CMK (cell line): Measurements from ENCODE around the gene AMDHD2.
A peak's percentile ranks its signal among the peaks of the same experiment; 100 is the strongest.
"Not testable (repeated sequence)": the region's sequence is repeated elsewhere in the genome, so short reads cannot be mapped to it uniquely, and the experiment has no call there.

Source experiments
- DNase-seq: peaks from one replicate; pipeline ENCODE4 v3.0.0-alpha.2; 2010; ENCODE audit warnings: low read depth

The AMDHD2 gene, protein sequence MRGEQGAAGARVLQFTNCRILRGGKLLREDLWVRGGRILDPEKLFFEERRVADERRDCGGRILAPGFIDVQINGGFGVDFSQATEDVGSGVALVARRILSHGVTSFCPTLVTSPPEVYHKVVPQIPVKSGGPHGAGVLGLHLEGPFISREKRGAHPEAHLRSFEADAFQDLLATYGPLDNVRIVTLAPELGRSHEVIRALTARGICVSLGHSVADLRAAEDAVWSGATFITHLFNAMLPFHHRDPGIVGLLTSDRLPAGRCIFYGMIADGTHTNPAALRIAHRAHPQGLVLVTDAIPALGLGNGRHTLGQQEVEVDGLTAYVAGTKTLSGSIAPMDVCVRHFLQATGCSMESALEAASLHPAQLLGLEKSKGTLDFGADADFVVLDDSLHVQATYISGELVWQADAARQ

DNA sequence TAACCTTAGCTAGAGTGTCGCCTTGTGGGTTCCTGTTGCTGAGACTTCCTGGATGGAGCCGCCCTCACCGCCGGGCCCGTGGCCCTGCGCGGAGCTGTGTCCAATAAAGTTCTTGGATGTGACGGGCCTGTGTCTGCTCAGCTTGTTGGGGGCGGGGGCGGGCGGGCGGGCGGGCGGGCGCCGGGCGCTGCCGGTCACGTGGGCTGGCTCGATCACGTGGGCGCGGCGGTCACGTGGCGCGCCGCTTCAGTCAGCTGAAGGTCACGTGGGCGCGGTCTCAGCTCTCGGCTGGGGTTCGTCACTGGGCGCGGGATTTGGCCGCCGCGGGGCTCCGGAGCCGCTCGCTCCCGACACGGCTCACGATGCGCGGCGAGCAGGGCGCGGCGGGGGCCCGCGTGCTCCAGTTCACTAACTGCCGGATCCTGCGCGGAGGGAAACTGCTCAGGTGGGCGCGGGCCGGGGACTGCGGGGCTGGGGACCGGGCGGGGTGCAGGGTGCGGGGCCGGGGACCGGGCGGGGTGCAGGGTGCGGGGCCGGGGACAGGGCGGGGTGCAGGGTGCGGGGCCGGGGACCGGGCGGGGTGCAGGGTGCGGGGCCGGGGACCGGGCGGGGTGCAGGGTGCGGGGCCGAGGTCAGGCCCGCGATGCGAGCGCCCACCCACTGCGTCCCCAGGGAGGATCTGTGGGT lies at the start of gene AMDHD2:
TSS of gene AMDHD2 (plus strand) at position 275 of the 687 bp plus-strand sequence. CDS start at position 363, 88 bp downstream.
- DNase-seq: peak; percentile 60

DNA sequence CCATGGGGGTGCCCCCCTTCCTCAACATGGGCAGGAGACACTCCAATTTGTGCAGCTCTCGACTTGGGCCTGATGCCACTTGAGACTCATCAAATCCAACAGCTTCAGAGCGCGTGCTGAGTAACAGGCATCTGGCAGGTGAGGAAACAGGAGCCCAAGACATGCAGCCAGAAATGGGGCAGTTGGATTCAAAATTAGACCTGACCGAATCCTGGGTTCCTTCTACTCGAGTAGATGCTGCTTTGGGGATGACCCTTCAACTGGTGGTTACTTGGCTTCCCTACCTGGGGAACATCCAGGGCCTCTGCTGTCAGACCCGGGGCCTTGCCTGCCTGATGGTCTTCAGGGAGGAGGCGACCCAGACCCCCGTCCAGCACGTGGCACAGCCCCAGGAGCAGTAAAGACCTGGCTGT lies 49.6 kb upstream of the AMDHD2 start:
- no peak for DNase-seq

DNA sequence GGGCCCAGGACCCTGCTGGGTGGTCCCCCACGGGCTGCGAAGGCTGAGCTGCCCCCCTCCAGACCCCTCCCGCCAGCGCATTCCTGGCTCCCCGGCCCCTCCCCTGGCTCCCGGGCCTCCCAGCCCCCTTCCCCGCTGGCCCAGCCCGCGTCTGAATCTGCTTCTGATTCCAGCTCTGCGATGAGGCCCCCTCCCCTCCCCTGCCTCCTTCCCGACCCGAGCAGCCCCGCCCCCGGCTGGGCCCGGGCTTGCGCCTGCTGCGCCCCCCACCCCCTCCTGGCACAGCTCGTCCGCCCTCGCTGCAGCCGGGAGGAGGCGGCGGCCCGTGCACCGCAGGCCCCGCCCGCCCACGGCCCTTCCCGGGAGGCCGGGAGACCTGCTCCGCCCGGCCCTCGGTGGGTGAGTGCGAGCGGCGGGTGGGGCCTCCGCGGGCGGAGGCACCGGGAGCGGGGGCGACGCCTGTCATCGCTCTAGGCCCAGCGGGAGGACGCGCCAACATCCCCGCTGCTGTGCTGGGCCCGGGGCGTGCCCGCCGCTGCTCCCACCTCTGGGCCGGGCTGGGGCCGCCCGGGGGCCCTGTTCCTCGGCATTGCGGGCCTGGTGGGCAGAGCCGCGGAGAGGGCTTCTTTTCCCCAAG lies 49.0 kb upstream of the AMDHD2 start, which contains the start of gene NTN3:
TSS of gene NTN3 (plus strand) at position 282 of the 637 bp plus-strand sequence. CDS start 405 bp downstream, outside the sequence.
- DNase-seq: no peak

DNA sequence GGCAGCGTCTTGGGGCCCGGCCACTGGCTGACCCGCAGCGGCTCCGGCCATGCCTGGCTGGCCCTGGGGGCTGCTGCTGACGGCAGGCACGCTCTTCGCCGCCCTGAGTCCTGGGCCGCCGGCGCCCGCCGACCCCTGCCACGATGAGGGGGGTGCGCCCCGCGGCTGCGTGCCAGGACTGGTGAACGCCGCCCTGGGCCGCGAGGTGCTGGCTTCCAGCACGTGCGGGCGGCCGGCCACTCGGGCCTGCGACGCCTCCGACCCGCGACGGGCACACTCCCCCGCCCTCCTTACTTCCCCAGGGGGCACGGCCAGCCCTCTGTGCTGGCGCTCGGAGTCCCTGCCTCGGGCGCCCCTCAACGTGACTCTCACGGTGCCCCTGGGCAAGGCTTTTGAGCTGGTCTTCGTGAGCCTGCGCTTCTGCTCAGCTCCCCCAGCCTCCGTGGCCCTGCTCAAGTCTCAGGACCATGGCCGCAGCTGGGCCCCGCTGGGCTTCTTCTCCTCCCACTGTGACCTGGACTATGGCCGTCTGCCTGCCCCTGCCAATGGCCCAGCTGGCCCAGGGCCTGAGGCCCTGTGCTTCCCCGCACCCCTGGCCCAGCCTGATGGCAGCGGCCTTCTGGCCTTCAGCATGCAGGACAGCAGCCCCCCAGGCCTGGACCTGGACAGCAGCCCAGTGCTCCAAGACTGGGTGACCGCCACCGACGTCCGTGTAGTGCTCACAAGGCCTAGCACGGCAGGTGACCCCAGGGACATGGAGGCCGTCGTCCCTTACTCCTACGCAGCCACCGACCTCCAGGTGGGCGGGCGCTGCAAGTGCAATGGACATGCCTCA lies 48.3 kb upstream of the AMDHD2 start:
- no peak for DNase-seq

DNA sequence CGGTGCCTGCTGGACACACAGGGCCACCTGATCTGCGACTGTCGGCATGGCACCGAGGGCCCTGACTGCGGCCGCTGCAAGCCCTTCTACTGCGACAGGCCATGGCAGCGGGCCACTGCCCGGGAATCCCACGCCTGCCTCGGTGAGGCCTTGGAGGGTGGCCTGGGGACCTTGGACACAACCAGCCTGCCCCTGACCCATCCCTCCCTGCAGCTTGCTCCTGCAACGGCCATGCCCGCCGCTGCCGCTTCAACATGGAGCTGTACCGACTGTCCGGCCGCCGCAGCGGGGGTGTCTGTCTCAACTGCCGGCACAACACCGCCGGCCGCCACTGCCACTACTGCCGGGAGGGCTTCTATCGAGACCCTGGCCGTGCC lies 47.7 kb upstream of the AMDHD2 start:
- no peak for DNase-seq

DNA sequence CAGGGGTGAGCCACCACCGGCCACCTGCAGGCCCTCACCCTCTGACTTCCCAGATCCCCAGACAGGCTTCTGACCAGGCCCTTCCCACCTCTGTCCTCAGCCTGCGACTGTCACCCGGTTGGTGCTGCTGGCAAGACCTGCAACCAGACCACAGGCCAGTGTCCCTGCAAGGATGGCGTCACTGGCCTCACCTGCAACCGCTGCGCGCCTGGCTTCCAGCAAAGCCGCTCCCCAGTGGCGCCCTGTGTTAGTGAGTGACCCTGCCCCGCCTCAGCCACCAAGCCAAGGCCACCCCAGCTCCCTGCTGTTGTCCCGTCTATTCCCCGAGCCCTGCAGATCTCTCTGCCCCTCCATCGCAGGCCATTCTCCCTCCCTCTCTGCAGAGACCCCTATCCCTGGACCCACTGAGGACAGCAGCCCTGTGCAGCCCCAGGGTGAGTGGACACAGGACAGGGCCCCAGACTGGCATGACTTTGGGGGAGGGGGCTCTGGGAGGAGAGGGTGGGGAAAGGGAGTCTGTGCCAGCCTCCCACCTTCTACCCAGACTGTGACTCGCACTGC lies 47.2 kb upstream of the AMDHD2 start:
- DNase-seq: no peak

DNA sequence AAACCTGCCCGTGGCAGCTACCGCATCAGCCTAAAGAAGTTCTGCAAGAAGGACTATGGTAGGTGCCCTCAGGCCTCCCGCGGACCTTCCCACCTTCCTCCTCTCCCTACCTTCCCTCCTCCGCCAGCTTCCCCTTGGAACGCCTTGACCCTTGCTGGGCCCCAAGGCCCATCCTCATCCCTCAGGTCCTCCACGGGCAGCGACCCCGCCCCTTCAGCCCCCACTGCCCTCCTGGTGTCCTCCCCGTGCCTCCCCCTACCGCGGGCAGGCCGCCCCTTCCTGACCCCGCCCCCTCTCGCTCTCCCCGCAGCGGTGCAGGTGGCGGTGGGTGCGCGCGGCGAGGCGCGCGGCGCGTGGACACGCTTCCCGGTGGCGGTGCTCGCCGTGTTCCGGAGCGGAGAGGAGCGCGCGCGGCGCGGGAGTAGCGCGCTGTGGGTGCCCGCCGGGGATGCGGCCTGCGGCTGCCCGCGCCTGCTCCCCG lies 46.7 kb upstream of the AMDHD2 start:
- DNase-seq: peak; percentile 72

DNA sequence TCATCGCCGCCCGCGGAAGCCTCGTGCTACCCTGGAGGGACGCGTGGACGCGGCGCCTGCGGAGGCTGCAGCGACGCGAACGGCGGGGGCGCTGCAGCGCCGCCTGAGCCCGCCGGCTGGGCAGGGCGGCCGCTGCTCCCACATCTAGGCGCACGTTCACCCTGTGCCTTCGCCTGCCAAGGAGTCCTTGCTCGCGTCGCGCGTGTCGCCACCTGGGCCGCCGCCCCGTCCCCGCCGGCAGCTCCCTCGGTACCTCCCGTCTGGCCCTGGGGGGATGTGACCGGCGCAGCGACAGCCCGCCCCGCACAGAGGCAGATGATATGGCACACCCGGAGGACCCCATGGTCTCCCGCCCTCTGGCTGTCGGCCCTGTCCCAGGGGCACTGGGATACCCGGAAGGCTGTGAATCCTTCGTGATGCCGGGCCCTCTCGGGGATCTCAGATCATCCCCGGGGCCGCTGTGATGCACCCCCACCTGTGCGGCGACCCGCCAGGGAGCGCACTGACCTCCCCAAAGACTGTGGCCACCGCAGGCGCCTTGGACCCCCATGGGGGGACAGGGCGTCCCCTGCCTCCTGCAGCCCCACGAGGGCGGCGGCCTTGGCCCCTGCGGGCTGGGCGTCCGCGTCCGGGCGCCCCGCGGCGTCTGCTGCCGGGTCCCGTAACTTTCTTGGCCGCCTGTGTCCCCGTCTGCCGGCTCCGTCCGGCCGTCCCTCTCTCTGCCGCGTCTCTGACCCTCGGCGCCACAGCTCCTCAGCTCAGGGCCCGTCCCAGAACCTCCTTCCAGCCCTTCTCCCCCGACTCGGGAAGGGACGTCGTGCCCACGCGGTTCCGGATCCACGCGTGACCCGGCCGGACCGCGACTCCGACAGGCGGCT lies 45.9 kb upstream of the AMDHD2 start:
- no peak for DNase-seq

DNA sequence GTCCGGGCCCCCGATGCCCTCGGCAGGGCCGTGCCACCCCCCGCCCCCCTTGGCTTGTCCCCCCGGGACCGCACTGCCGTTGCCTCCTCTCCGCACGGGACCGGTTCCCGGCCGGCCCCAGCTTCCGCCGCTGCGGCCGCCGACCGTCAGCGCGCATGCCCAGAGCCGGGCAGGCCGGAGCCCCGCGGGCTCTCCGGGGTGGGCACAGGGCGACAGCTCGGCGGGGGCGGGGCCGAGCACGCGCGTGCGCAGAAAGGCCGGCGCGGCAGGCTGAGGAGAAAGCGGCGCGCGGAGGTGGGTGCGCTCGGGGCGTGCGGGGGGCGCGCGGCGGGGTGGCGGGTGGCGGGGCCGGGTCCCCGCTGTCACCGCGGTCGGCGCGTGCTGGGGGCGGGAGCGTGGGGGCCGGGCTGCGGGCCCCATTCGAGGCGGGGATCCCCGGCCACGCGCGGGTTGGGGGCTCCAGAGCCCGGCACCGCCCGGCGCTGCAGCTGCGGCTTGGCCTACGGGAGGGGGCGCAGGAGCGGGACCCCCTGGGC lies 45.2 kb upstream of the AMDHD2 start, which contains the start of gene TBC1D24:
TSS of gene TBC1D24 (plus strand) at position 251 of the 536 bp plus-strand sequence. CDS start 21,022 bp downstream, outside the sequence.
- DNase-seq: no peak

DNA sequence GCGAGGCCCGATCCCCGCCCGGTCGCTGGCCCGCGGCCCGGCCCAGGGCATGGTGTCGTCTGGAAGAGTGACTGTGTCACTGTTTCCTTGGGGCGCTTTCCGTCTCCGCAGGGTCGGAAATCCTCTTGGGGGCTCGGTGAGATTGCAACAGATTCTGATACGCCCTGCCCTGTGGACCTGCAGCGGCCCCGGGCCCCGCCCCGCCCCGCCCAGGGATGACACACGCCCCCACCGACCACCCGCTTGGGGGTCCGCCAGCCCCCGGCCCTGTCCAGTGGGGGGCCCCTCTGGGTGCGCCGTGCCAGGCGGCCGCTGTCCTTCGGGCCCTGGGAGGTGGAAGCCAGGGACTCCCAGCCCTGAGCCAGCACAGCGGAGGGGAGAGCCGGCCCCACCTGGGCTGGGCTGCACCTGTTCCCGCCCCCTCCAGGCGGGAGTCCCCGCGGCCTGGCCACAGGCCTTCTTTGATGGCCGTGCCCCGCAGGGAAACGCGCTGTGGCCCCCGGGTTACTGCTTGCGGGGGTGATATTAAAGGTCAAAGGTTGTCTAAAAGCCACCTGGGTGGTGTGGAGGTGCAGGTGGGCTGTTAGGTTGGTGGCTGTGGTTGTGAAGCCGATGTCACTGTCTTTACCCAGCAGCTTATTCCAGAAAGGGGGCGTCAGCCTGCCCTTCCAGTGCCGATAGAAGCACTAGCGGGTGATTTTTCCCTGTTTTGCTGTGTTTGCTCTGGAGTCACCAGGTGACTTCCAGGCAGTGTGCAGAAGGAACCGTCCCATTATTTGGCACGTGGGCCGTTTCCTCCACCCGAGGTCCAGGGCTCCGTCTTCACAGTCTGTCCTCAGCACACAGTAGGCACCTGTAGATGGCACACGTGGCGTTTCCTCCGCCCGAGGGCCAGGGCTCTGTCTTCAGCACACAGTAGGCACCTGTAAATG lies 44.5 kb upstream of the AMDHD2 start:
- no peak for DNase-seq

DNA sequence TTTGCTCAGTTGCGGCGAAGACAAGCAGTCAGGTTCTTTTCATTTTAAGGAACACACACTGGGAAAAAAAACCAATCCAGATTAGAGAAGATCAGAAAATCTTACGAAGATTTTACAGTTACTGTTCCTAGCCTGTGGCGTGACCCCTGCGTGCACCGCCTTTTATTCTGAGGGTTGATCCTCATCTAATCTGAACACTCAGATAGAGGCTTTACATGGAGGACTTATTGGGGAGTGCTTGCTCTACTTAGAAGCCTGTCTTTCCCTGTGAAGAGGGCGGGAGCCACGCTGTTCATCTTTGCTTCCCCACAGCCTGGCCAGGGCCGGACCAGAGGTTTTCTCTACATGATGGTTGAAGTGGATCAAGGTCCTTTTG lies 43.8 kb upstream of the AMDHD2 start:
- no peak for DNase-seq

DNA sequence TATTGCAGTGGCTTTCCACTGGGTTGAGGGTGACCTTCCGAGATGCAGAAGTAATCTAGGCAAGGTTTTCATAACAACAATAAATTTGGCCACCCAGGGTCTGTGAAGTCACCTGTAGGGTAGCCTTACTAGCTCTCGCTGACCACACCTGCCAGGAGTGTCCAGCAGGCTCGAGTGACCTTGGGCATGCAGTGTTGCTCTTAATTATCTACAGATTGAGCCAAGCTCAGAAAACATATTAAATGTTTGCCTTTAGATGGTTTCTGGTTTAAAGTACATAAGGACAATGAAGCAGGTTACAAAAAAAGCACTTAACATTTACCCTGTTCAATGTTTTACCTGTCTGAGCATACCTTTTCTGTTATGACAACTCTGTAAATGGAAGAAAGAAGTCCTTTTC lies 43.4 kb upstream of the AMDHD2 start:
- DNase-seq: no peak

DNA sequence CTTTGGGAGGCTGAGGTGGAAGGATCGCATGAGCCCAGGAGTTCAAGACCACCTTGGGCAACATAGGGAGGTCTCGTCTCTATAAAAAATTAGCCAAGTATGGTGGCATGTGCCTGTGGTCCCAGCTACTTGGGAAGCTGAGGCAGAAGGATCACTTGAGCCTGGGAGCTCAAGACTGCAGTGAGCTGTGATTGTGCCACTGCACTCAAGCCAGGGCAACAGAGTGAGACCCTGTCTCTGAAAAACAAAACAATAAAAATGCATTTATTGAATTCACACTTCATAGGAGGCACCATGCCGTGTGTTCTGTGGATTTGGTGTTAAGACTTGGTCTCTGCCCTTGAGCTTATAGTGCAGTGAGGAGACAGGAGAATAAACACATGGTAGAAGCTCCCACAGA lies 42.8 kb upstream of the AMDHD2 start:
- DNase-seq: no peak

DNA sequence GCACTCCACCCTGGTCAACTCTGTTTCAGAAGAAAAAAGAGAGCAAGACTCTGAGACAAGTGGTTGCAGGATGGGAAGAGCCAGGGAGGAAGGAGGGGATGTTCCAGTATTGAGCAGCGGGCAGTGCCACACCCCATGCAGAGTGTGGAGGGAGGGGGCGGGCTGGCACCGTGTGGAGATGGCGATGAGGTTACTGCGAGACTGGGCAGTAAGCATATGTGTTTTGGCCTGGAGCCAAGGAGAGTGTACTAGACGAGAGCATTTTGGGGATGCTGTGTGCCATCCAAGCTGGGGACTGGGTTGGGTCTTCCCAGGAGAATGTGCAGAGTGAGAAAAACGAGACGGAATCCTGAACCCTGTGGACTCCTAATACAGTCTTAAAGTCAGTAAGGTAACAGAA lies 41.9 kb upstream of the AMDHD2 start:
- no peak for DNase-seq

DNA sequence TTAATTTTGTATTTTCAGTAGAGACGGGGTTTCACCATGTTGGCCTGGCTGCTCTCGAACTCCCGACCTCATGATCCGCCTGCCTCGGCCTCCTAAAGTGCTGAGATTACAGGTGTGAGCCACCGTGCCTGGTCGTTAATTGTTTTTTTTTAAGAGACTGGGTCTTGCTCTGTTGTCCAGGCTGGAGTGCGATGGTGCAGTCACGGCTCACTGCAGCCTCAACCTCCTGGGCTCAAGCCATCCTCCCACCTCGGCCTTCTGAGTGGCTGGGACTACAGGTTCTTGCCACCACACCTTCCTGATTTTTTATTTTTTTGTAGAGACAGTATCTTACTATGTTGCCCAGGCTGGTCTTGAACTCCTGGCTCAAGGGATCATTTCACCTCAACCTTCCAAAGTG lies 40.2 kb upstream of the AMDHD2 start:
- not testable (repeated sequence) for DNase-seq

DNA sequence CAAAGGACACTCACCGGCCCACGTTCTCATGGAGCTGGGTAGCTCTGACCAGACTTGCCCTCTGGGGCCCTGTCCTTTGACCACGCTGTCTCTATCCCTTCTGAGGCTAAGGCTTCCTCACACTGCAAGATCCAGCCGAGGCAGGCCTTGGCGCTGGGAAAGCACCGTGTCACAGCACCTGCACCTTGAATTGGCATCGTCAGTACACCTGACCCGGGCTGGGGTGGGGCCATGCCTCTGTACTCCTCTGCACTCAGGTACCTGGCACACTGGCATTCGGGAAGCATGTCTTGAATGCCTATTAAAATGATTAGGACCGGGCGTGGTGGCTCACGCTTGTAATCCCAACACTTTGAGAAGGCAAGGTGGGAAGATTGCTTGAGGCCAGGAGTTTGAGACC lies 39.2 kb upstream of the AMDHD2 start:
- DNase-seq: no peak

DNA sequence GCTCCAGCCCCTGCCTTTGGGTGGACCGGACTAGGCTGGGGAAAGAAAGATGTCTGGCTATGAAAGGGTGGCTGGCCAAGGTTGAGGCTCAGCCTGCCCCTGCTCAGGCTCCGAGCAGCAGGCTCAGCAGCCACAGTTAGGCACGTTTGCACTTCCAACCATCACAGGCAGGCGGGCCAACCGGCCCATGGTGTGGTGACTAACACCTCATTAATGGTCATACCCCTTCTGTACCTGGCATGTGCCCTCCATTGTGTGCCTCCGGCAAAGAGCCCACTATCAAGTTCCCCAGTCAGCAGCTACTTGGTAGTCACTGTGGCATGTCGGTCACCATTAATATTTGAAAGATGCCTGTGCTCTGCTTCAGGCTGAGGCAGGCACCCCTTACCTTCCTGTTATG lies 38.5 kb upstream of the AMDHD2 start:
- no peak for DNase-seq

DNA sequence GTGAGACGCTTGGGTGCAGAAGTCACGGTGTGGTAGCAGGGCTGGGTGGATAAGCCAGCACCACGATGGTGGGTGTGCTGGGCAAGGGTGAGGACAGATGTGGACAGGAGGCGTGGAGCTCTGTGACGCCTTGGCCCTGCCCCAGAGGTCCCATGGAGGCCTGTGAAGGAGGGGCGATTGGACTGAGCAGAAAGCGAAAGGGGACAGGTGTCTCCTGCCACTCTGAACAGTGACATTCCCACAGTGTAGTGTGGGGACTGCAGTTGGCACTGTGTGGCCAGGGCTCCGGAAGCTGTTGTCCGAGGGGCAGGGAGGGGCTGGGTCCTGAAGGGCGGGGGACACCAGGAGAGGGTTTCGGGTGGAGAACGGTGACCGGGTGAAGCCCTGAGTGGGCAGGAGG lies 37.9 kb upstream of the AMDHD2 start:
- DNase-seq: no peak
